Measurements from ENCODE around the gene DOCK11.

Gene DOCK11

GRCh38 chrX:118626346-118626745 is 130.7 kb downstream of the DOCK11 start:
- DNase-seq (ENCODE audit: low read depth, low spot score), result no peak

GRCh38 chrX:118627084-118627758 is 131.6 kb downstream of the DOCK11 start:
- DNase-seq (ENCODE audit: low read depth, low spot score), result no peak

- DNase-seq (ENCODE audit: low read depth, low spot score), result no peak
Observed at GRCh38 chrX:118630848-118631247, 135.2 kb downstream of the DOCK11 start.

GRCh38 chrX:118631586-118631985 is 136.0 kb downstream of the DOCK11 start:
- DNase-seq (ENCODE audit: low read depth, low spot score), result no peak

GRCh38 chrX:118632862-118633261 is 137.2 kb downstream of the DOCK11 start:
- DNase-seq (ENCODE audit: low read depth, low spot score), result no peak

- no peak for DNase-seq (ENCODE audit: low read depth, low spot score)
Observed at GRCh38 chrX:118633530-118633929, 137.9 kb downstream of the DOCK11 start.

GRCh38 chrX:118634336-118634735 is 138.7 kb downstream of the DOCK11 start:
- DNase-seq (ENCODE audit: low read depth, low spot score), result no peak

GRCh38 chrX:118637997-118638396 is 142.4 kb downstream of the DOCK11 start:
- no peak for DNase-seq (ENCODE audit: low read depth, low spot score)

- no peak for DNase-seq (ENCODE audit: low read depth, low spot score)
Observed at GRCh38 chrX:118644378-118644777, 148.8 kb downstream of the DOCK11 start.

GRCh38 chrX:118652717-118653116 is 157.1 kb downstream of the DOCK11 start:
- no peak for DNase-seq (ENCODE audit: low read depth, low spot score)

GRCh38 chrX:118654331-118654730 is 158.7 kb downstream of the DOCK11 start:
- DNase-seq (ENCODE audit: low read depth, low spot score), result no peak

- DNase-seq (ENCODE audit: low read depth, low spot score), result no peak
Observed at GRCh38 chrX:118655561-118656246, 160.1 kb downstream of the DOCK11 start.

GRCh38 chrX:118657413-118657812 is 161.8 kb downstream of the DOCK11 start:
- DNase-seq (ENCODE audit: low read depth, low spot score), result no peak

- no peak for DNase-seq (ENCODE audit: low read depth, low spot score)
Observed at GRCh38 chrX:118660085-118660484, 164.5 kb downstream of the DOCK11 start.

GRCh38 chrX:118665204-118665603 is 169.6 kb downstream of the DOCK11 start:
- DNase-seq (ENCODE audit: low read depth, low spot score), result no peak

- DNase-seq (ENCODE audit: low read depth, low spot score), result no peak
Observed at GRCh38 chrX:118666521-118666920, 170.9 kb downstream of the DOCK11 start.

- DNase-seq (ENCODE audit: low read depth, low spot score), result no peak
Observed at GRCh38 chrX:118669435-118669834, 173.8 kb downstream of the DOCK11 start.

- no peak for DNase-seq (ENCODE audit: low read depth, low spot score)
Observed at GRCh38 chrX:118675326-118675965, 179.8 kb downstream of the DOCK11 start.

- no peak for DNase-seq (ENCODE audit: low read depth, low spot score)
Observed at GRCh38 chrX:118675966-118676349, 180.3 kb downstream of the DOCK11 start.

- DNase-seq (ENCODE audit: low read depth, low spot score), result no peak
Observed at GRCh38 chrX:118677318-118677717, 181.7 kb downstream of the DOCK11 start.

- DNase-seq (ENCODE audit: low read depth, low spot score), result no peak
Observed at GRCh38 chrX:118679290-118679689, 183.7 kb downstream of the DOCK11 start.

GRCh38 chrX:118682258-118683014 is 186.8 kb downstream of the DOCK11 start:
- DNase-seq (ENCODE audit: low read depth, low spot score), result no peak

Data from smooth muscle cell of the brain vasculature (primary cell).